ENCODE measurements around the gene BICDL1.

GRCh38 chr12:119940897-119941296 lies 48.1 kb upstream of the BICDL1 start:
- TF ChIP-seq CTCF (IDR thresholded peaks at IDR 0.05; ENCODE audit: extremely low read depth in 1 of 2, insufficient read depth in 1 of 2, low read depth in 1 of 2, low read length in 2 of 2) (no peak), POLR2A (IDR thresholded peaks at IDR 0.05; ENCODE audit: low read depth, low read length) (no peak), POLR2AphosphoS5 (IDR thresholded peaks at IDR 0.05; ENCODE audit: insufficient read depth, low read depth, low read length) (no peak), MAX (IDR thresholded peaks at IDR 0.05; ENCODE audit: insufficient read depth, insufficient read length) (no peak), GATA2 (IDR thresholded peaks at IDR 0.05; ENCODE audit: insufficient read depth, insufficient read length, low read depth, low read length) (no peak), EZH2 (IDR thresholded peaks at IDR 0.05; ENCODE audit: borderline replicate concordance, low read depth, low read length, severe bottlenecking) (no peak), JUN (IDR thresholded peaks at IDR 0.05; ENCODE audit: borderline replicate concordance, insufficient read depth, insufficient read length, low read depth) (no peak), FOS (IDR thresholded peaks at IDR 0.05; ENCODE audit: borderline replicate concordance, insufficient read depth, low read length) (peak; percentile 78), MYC (IDR thresholded peaks at IDR 0.05; ENCODE audit: low read depth, low read length) (no peak)

All from endothelial cell of umbilical vein (primary cell).